Mammary epithelial cell (primary cell): Measurements from ENCODE around the gene ASB6.

Experiments used
- EZH2 ChIP-seq: IDR thresholded peaks from 2 replicates; pipeline ENCODE4 v1.6.1; 2012; ENCODE audit warnings: low read length, inconsistent platforms, borderline replicate concordance
- TF ChIP-seq, protein P1 (sequence below), 2 donors: IDR thresholded peaks in 1 of 2; conservative IDR thresholded peaks in 1 of 2; 2 replicates each; pipeline ENCODE4 v1.5.1; 2011 to 2012; ENCODE audit warnings: inconsistent platforms in 2 of 2, low read length in 2 of 2, mild to moderate bottlenecking in 2 of 2, control low read depth in 1 of 2, low read depth in 1 of 2; ENCODE audit not compliant: insufficient read depth in 1 of 2; ENCODE audit errors: extremely low read depth in 1 of 2

- no peak for TF ChIP-seq EZH2
- TF ChIP-seq, protein P1, sequence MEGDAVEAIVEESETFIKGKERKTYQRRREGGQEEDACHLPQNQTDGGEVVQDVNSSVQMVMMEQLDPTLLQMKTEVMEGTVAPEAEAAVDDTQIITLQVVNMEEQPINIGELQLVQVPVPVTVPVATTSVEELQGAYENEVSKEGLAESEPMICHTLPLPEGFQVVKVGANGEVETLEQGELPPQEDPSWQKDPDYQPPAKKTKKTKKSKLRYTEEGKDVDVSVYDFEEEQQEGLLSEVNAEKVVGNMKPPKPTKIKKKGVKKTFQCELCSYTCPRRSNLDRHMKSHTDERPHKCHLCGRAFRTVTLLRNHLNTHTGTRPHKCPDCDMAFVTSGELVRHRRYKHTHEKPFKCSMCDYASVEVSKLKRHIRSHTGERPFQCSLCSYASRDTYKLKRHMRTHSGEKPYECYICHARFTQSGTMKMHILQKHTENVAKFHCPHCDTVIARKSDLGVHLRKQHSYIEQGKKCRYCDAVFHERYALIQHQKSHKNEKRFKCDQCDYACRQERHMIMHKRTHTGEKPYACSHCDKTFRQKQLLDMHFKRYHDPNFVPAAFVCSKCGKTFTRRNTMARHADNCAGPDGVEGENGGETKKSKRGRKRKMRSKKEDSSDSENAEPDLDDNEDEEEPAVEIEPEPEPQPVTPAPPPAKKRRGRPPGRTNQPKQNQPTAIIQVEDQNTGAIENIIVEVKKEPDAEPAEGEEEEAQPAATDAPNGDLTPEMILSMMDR (conservative IDR thresholded peaks at IDR 0.05 in 1 of 2, IDR thresholded peaks at IDR 0.05 in 1 of 2; ENCODE audit: extremely low read depth in 1 of 2, insufficient read depth in 1 of 2, low read depth in 1 of 2, low read length in 2 of 2) = no peak
Measured at GRCh38 chr9:129656795-129657390, 14.9 kb upstream of the ASB6 start.
